OCI-LY7 (cell line): ENCODE results near the gene ZNF205.

Source experiments
- EZH2phosphoT487 ChIP-seq: fragments of 200-600 bp; sonication (generic); IDR thresholded peaks from 2 replicates; pipeline ENCODE4 v1.6.1; 2018; ENCODE audit warnings: low read depth, borderline replicate concordance, mild to moderate bottlenecking, mixed run types, antibody characterized with exemption, low read length, moderate library complexity, mixed read lengths
- TF ChIP-seq, protein P1 (sequence below): fragments of 200-600 bp; sonication (generic); conservative IDR thresholded peaks from 2 replicates; pipeline ENCODE4 v1.5.1; 2014; ENCODE audit warnings: mild to moderate bottlenecking, antibody characterized with exemption, low read length, moderate library complexity, mixed read lengths

GRCh38 chr16:3063625-3064386 lies 48.6 kb upstream of the ZNF205 start:
- TF ChIP-seq, protein P1, sequence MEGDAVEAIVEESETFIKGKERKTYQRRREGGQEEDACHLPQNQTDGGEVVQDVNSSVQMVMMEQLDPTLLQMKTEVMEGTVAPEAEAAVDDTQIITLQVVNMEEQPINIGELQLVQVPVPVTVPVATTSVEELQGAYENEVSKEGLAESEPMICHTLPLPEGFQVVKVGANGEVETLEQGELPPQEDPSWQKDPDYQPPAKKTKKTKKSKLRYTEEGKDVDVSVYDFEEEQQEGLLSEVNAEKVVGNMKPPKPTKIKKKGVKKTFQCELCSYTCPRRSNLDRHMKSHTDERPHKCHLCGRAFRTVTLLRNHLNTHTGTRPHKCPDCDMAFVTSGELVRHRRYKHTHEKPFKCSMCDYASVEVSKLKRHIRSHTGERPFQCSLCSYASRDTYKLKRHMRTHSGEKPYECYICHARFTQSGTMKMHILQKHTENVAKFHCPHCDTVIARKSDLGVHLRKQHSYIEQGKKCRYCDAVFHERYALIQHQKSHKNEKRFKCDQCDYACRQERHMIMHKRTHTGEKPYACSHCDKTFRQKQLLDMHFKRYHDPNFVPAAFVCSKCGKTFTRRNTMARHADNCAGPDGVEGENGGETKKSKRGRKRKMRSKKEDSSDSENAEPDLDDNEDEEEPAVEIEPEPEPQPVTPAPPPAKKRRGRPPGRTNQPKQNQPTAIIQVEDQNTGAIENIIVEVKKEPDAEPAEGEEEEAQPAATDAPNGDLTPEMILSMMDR: no peak
- no peak for TF ChIP-seq EZH2phosphoT487
